Nephron progenitor cell (in vitro differentiated cells): ENCODE data around the gene SOX3.

ENCODE experiments used
- DNase-seq: peaks from one replicate; pipeline ENCODE4 v3.0.0; 2021
- H3K27ac Mint-ChIP-seq: 2 replicates; pipeline ENCODE4 v1.8.0; 2021; ENCODE audit warnings: mild to moderate bottlenecking, moderate library complexity, mixed read lengths
- H3K27me3 Mint-ChIP-seq: 2 replicates; pipeline ENCODE4 v1.8.0; 2021; ENCODE audit warnings: mild to moderate bottlenecking, low read depth, mixed read lengths; ENCODE audit not compliant: poor library complexity
- H3K36me3 Mint-ChIP-seq: 2 replicates; pipeline ENCODE4 v1.8.0; 2021; ENCODE audit warnings: low read depth, mixed read lengths
- H3K4me1 Mint-ChIP-seq: 2 replicates; pipeline ENCODE4 v1.8.0; 2021; ENCODE audit warnings: mixed read lengths
- H3K4me3 Mint-ChIP-seq: 2 replicates; pipeline ENCODE4 v1.8.0; 2021; ENCODE audit warnings: mild to moderate bottlenecking, moderate library complexity, mixed read lengths
- H3K9me3 Mint-ChIP-seq: 2 replicates; pipeline ENCODE4 v1.8.0; 2021; ENCODE audit warnings: mild to moderate bottlenecking, moderate library complexity, mixed read lengths
- TF ChIP-seq, protein P1 (sequence below): fragments of 200-600 bp; sonication (generic); IDR thresholded peaks from 2 replicates; pipeline ENCODE4 v1.5.0; 2021; ENCODE audit warnings: antibody characterized with exemption

SOX3 gene

DNA sequence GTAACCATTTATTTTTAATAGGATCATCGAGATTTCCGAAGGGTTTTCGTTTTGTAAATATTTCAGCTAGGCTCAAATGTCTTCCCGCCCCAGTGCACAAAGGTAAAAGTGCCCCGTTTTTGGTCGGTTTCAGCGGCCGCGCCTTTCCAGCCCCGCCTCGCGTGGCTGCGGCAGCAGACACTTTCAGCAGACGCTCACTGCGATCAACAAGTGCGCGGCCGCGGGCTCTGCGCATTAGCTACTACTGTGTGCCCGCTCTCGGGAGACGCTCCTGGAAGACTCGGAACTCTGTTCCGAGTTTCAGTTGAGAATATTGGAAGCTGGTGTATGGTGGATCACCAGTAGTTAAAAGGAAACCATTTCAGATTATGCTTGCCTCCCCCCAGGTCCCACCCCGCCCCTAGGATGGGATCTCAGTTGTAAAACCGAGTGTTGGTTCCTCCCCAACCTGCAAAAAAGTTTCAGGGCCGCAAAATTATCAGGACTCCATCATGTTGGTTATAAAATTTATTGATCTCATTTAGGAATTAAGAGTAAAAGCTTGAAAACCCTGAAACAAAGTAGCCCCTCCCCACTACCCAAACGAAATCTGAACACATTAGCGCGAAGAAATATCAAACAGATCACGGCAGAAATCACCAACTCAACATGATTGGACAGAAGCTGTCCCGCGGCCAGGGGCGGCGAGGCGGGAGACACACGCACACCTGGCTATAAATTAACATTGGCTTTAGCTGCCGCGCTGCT lies 2.2 kb downstream of the SOX3 start:
- DNase-seq = no peak

DNA sequence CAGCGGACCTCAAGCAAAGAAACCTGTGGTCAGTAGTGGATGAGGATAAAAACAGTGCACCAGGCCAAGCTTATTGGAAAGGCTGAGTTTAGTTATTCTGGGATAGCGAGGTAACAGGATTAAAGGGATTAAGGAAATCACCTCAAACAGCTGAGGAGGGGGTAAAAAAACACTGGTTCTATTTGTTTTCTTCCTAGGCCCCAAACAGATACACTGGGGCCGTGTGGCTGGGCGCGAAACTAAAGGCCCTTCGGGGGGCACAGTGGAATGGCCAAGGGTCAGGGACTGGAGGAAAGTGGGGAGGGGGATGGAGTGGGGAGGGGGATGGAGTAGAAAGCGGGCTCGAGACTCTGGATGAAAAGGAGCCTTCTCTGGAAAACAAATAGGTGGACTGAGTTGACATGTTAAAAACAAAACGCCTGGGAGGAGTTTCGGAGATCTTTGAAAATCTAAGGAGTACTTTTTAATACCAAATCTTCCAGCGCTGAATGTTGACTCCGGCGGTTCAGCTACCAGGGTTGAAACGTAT lies 2.9 kb downstream of the SOX3 start:
- no peaks in the 10 kb centered on the region for H3K36me3 Mint-ChIP-seq
- H3K9me3 Mint-ChIP-seq = peaks cover 16% of the 10 kb centered on the region
- H3K27ac Mint-ChIP-seq = no peak overlapping the region
- peak overlapping the region; percentile 70 for H3K4me3 Mint-ChIP-seq
- TF ChIP-seq, protein P1, sequence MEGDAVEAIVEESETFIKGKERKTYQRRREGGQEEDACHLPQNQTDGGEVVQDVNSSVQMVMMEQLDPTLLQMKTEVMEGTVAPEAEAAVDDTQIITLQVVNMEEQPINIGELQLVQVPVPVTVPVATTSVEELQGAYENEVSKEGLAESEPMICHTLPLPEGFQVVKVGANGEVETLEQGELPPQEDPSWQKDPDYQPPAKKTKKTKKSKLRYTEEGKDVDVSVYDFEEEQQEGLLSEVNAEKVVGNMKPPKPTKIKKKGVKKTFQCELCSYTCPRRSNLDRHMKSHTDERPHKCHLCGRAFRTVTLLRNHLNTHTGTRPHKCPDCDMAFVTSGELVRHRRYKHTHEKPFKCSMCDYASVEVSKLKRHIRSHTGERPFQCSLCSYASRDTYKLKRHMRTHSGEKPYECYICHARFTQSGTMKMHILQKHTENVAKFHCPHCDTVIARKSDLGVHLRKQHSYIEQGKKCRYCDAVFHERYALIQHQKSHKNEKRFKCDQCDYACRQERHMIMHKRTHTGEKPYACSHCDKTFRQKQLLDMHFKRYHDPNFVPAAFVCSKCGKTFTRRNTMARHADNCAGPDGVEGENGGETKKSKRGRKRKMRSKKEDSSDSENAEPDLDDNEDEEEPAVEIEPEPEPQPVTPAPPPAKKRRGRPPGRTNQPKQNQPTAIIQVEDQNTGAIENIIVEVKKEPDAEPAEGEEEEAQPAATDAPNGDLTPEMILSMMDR = no peak
- H3K27me3 Mint-ChIP-seq = peaks cover 88% of the 10 kb centered on the region
- H3K4me1 Mint-ChIP-seq = peaks cover 38% of the 10 kb centered on the region
- DNase-seq = no peak

More for the DNA sequence above, 2.2 kb downstream of the SOX3 start:
- peaks cover 18% of the 10 kb centered on the region for H3K9me3 Mint-ChIP-seq
- TF ChIP-seq, protein P1 = no peak
- H3K36me3 Mint-ChIP-seq = no peaks in the 10 kb centered on the region
- no peak overlapping the region for H3K27ac Mint-ChIP-seq
- peaks cover 45% of the 10 kb centered on the region for H3K4me1 Mint-ChIP-seq
- peak overlapping the region; percentile 70 for H3K4me3 Mint-ChIP-seq
- H3K27me3 Mint-ChIP-seq = peaks cover 94% of the 10 kb centered on the region

DNA sequence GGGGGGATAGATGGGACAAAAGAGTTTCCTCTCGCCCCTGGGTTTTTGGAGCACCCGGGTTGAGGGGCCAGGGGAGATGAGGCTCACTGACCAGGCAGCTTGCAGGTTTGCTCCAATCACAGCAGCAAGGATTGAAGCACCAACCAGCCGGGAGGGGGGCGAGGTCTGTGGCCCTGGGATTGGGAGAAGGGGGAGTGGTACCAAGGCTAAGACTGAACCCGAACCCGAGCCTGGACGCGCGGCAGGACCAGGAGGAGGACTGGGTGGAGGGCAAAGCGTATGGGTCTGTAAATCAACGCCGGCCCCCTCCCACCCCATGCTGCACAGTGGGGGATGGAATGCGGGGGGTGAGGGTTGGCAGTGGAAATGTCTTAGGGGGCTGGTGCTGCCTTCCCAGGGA lies 3.5 kb downstream of the SOX3 start:
- DNase-seq = no peak
- peaks cover 33% of the 10 kb centered on the region for H3K4me1 Mint-ChIP-seq
- H3K36me3 Mint-ChIP-seq = no peaks in the 10 kb centered on the region
- H3K27ac Mint-ChIP-seq = no peak overlapping the region
- peaks cover 12% of the 10 kb centered on the region for H3K9me3 Mint-ChIP-seq
- TF ChIP-seq, protein P1 = no peak
- H3K4me3 Mint-ChIP-seq = no peak overlapping the region
- peaks cover 83% of the 10 kb centered on the region for H3K27me3 Mint-ChIP-seq

DNA sequence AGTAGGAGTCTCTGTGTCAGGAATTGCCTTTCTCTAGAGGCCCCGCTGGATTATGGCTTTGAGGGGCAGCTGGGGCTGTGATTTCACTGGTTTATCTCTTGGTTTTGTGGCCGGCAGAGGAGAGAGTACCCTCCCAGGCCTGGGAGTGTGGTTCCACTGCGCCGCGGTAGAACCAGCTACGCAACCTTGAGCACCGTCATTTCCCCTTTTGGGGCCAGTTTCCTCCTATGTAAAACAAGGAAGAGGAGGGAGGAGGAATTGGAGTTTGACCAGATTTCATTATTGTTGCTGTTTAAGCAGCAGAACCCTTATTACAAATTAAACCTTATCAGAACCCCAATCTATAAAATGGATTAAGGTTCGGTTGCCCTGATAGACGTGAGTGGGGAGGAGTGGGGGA lies 4.4 kb downstream of the SOX3 start:
- H3K4me1 Mint-ChIP-seq = peaks cover 30% of the 10 kb centered on the region
- no peak overlapping the region for H3K4me3 Mint-ChIP-seq
- no peak for DNase-seq
- H3K36me3 Mint-ChIP-seq = no peaks in the 10 kb centered on the region
- no peak overlapping the region for H3K27ac Mint-ChIP-seq
- TF ChIP-seq, protein P1 = no peak
- H3K9me3 Mint-ChIP-seq = peaks cover 12% of the 10 kb centered on the region
- H3K27me3 Mint-ChIP-seq = peaks cover 80% of the 10 kb centered on the region

DNA sequence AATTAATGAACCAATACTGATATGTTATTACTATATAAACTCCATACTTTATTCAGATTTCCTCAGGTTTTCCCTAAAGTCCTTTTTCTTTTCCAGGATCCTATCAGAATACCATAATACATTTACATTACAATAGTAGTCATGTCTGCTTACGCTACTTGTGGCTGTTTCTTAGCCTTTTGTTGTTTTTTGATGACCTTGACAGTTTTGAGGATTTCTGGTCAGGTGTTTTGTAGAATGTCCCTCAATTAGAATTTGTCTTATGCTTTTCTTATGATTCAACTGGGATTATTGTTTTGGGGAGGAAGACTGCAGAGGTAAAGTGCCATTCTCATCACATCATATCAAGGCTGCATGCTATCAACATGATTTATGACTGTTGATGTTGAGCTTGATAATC lies 9.1 kb downstream of the SOX3 start:
- peaks cover 5% of the 10 kb centered on the region for H3K4me1 Mint-ChIP-seq
- TF ChIP-seq, protein P1 = no peak
- no peak for DNase-seq
- no peaks in the 10 kb centered on the region for H3K9me3 Mint-ChIP-seq
- peaks cover 46% of the 10 kb centered on the region for H3K27me3 Mint-ChIP-seq
- no peak overlapping the region for H3K4me3 Mint-ChIP-seq
- H3K36me3 Mint-ChIP-seq = no peaks in the 10 kb centered on the region
- no peak overlapping the region for H3K27ac Mint-ChIP-seq
